OCI-LY7 (cell line): ENCODE data around the gene GAS2L2.

Source experiments
- CTCF ChIP-seq: fragments of 200-600 bp; sonication (generic); conservative IDR thresholded peaks from 2 replicates; pipeline ENCODE4 v1.5.1; 2014; ENCODE audit warnings: mild to moderate bottlenecking, antibody characterized with exemption, low read length, moderate library complexity, mixed read lengths
- EZH2phosphoT487 ChIP-seq: fragments of 200-600 bp; sonication (generic); IDR thresholded peaks from 2 replicates; pipeline ENCODE4 v1.6.1; 2018; ENCODE audit warnings: low read depth, borderline replicate concordance, mild to moderate bottlenecking, mixed run types, antibody characterized with exemption, low read length, moderate library complexity, mixed read lengths

- TF ChIP-seq CTCF: no peak
- TF ChIP-seq EZH2phosphoT487: no peak
Measured at GRCh38 chr17:35726127-35726952, 26.7 kb downstream of the GAS2L2 start.
